ENCODE results near the gene FLNB.

DNA sequence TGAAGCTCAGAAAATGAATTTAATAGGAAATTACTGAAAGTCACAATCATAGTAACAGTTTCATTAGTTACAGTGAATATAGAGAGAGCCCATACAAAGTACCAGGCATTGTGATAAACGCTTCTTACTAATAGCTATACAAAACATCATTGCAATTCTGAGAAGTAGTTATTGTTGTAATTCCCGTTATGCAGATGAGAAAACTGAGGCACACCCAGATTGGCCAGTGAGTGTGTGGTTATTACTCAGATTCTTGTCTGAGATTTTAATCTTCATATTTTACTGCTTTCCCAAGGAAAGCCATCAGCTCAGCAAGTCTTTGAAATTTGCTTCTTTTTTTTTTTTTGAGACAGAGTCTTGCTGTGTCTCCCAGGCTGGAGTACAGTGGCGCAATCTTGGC lies 14.3 kb downstream of the FLNB start:
- TF ChIP-seq, protein P1, sequence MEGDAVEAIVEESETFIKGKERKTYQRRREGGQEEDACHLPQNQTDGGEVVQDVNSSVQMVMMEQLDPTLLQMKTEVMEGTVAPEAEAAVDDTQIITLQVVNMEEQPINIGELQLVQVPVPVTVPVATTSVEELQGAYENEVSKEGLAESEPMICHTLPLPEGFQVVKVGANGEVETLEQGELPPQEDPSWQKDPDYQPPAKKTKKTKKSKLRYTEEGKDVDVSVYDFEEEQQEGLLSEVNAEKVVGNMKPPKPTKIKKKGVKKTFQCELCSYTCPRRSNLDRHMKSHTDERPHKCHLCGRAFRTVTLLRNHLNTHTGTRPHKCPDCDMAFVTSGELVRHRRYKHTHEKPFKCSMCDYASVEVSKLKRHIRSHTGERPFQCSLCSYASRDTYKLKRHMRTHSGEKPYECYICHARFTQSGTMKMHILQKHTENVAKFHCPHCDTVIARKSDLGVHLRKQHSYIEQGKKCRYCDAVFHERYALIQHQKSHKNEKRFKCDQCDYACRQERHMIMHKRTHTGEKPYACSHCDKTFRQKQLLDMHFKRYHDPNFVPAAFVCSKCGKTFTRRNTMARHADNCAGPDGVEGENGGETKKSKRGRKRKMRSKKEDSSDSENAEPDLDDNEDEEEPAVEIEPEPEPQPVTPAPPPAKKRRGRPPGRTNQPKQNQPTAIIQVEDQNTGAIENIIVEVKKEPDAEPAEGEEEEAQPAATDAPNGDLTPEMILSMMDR (IDR thresholded peaks at IDR 0.05): no peak
- no peak for TF ChIP-seq POLR2A (IDR thresholded peaks at IDR 0.05)
